Measurements from ENCODE around the gene NCAM1.
A peak's percentile ranks its signal among the peaks of the same experiment; 100 is the strongest.

The NCAM1 gene

GRCh38 chr11:113278925-113279324 is 317.7 kb downstream of the NCAM1 start:
- H3K4me3 Mint-ChIP-seq: no peak overlapping the region
- H3K27ac Mint-ChIP-seq: no peak overlapping the region
- no peaks in the 10 kb centered on the region for H3K27me3 Mint-ChIP-seq
- CTCF ChIA-PET: interaction anchor here (1.2 kb wide), 1 partner anchor 11 kb away, joined by 3 read pairs; no protein-coding TSS in a partner anchor
- no peaks in the 10 kb centered on the region for H3K36me3 Mint-ChIP-seq
- H3K9me3 Mint-ChIP-seq: no peaks in the 10 kb centered on the region
- H3K4me1 Mint-ChIP-seq: no peaks in the 10 kb centered on the region
- DNase-seq: no peak

GRCh38 chr11:113279591-113279990 is 318.4 kb downstream of the NCAM1 start:
- Mint-ChIP-seq H3K36me3 (no peaks in the 10 kb centered on the region), H3K4me3 (no peak overlapping the region), H3K9me3 (no peaks in the 10 kb centered on the region), H3K27me3 (no peaks in the 10 kb centered on the region), H3K4me1 (no peaks in the 10 kb centered on the region), H3K27ac (no peak overlapping the region)
- DNase-seq: no peak
- CTCF ChIA-PET: no interaction called here

- H3K27me3 Mint-ChIP-seq: no peaks in the 10 kb centered on the region
- no peaks in the 10 kb centered on the region for H3K4me1 Mint-ChIP-seq
- no peak overlapping the region for H3K4me3 Mint-ChIP-seq
- no peak for DNase-seq
- CTCF ChIA-PET: interaction anchor here (0.7 to 1.4 kb wide), 3 partner anchors 9 to 694 kb away, joined by 3 to 6 read pairs (median 4); no protein-coding TSS in a partner anchor
- H3K36me3 Mint-ChIP-seq: no peaks in the 10 kb centered on the region
- H3K9me3 Mint-ChIP-seq: no peaks in the 10 kb centered on the region
- no peak overlapping the region for H3K27ac Mint-ChIP-seq
These were observed 320.0 kb downstream of the NCAM1 start for GRCh38 chr11:113281052-113281725.

GRCh38 chr11:113282898-113283437 is 321.7 kb downstream of the NCAM1 start:
- Mint-ChIP-seq H3K4me1 (no peaks in the 10 kb centered on the region), H3K27ac (no peak overlapping the region), H3K36me3 (no peaks in the 10 kb centered on the region), H3K4me3 (no peak overlapping the region), H3K9me3 (no peaks in the 10 kb centered on the region), H3K27me3 (no peaks in the 10 kb centered on the region)
- DNase-seq: no peak
- CTCF ChIA-PET: interaction anchor here (0.8 kb wide), 2 partner anchors 39 to 1166 kb away, joined by 3 read pairs; no protein-coding TSS in a partner anchor

GRCh38 chr11:113283881-113284280 is 322.7 kb downstream of the NCAM1 start:
- H3K4me3 Mint-ChIP-seq: no peak overlapping the region
- no peaks in the 10 kb centered on the region for H3K9me3 Mint-ChIP-seq
- H3K27me3 Mint-ChIP-seq: no peaks in the 10 kb centered on the region
- H3K4me1 Mint-ChIP-seq: no peaks in the 10 kb centered on the region
- no peak overlapping the region for H3K27ac Mint-ChIP-seq
- no peaks in the 10 kb centered on the region for H3K36me3 Mint-ChIP-seq
- CTCF ChIA-PET: no interaction called here
- DNase-seq: no peak

GRCh38 chr11:113286009-113286408 is 324.8 kb downstream of the NCAM1 start:
- Mint-ChIP-seq H3K4me3 (no peak overlapping the region), H3K9me3 (no peaks in the 10 kb centered on the region), H3K36me3 (no peaks in the 10 kb centered on the region), H3K4me1 (no peaks in the 10 kb centered on the region), H3K27ac (no peak overlapping the region), H3K27me3 (no peaks in the 10 kb centered on the region)
- DNase-seq: no peak
- CTCF ChIA-PET: interaction anchor here (1.5 kb wide), 1 partner anchor 697 kb away, joined by 3 read pairs; no protein-coding TSS in a partner anchor

GRCh38 chr11:113286509-113287497 is 325.6 kb downstream of the NCAM1 start:
- H3K9me3 Mint-ChIP-seq: no peaks in the 10 kb centered on the region
- no peaks in the 10 kb centered on the region for H3K36me3 Mint-ChIP-seq
- H3K4me3 Mint-ChIP-seq: no peak overlapping the region
- CTCF ChIA-PET: interaction anchor here (0.7 to 4.4 kb wide), 2 partner anchors 80 to 699 kb away, joined by 3 to 60 read pairs; no protein-coding TSS in a partner anchor
- no peaks in the 10 kb centered on the region for H3K27me3 Mint-ChIP-seq
- H3K4me1 Mint-ChIP-seq: no peaks in the 10 kb centered on the region
- no peak for DNase-seq
- peak overlapping the region; percentile 4 for H3K27ac Mint-ChIP-seq

- CTCF ChIA-PET: interaction anchor here (1.3 to 4.4 kb wide), 3 partner anchors 456 to 700 kb away, joined by 3 to 60 read pairs (median 21); no protein-coding TSS in a partner anchor
- no peaks in the 10 kb centered on the region for H3K9me3 Mint-ChIP-seq
- H3K4me1 Mint-ChIP-seq: no peaks in the 10 kb centered on the region
- H3K27me3 Mint-ChIP-seq: no peaks in the 10 kb centered on the region
- no peak overlapping the region for H3K27ac Mint-ChIP-seq
- no peaks in the 10 kb centered on the region for H3K36me3 Mint-ChIP-seq
- DNase-seq: no peak
- H3K4me3 Mint-ChIP-seq: no peak overlapping the region
These were observed 326.6 kb downstream of the NCAM1 start for GRCh38 chr11:113287801-113288200.

- no peak overlapping the region for H3K4me3 Mint-ChIP-seq
- no peaks in the 10 kb centered on the region for H3K9me3 Mint-ChIP-seq
- no peaks in the 10 kb centered on the region for H3K36me3 Mint-ChIP-seq
- H3K27ac Mint-ChIP-seq: no peak overlapping the region
- no peaks in the 10 kb centered on the region for H3K27me3 Mint-ChIP-seq
- CTCF ChIA-PET: interaction anchor here (0.6 to 4.4 kb wide), 7 partner anchors 8 to 703 kb away, joined by 3 to 60 read pairs (median 5); no protein-coding TSS in a partner anchor
- DNase-seq: no peak
- no peaks in the 10 kb centered on the region for H3K4me1 Mint-ChIP-seq
These were observed 327.2 kb downstream of the NCAM1 start for GRCh38 chr11:113288286-113288863.

- CTCF ChIA-PET: interaction anchor here (0.7 to 4.4 kb wide), 28 partner anchors 8 to 1175 kb away, joined by 3 to 60 read pairs (median 4); no protein-coding TSS in a partner anchor
- Mint-ChIP-seq H3K9me3 (no peaks in the 10 kb centered on the region), H3K4me3 (no peak overlapping the region), H3K36me3 (no peaks in the 10 kb centered on the region), H3K27me3 (no peaks in the 10 kb centered on the region), H3K4me1 (no peaks in the 10 kb centered on the region), H3K27ac (no peak overlapping the region)
- DNase-seq: peak; percentile 70
These were observed 328.4 kb downstream of the NCAM1 start for GRCh38 chr11:113289431-113290187.

GRCh38 chr11:113293936-113294335 is 332.7 kb downstream of the NCAM1 start:
- H3K4me1 Mint-ChIP-seq: no peaks in the 10 kb centered on the region
- no peaks in the 10 kb centered on the region for H3K9me3 Mint-ChIP-seq
- no peak overlapping the region for H3K4me3 Mint-ChIP-seq
- no peak overlapping the region for H3K27ac Mint-ChIP-seq
- DNase-seq: no peak
- no peaks in the 10 kb centered on the region for H3K36me3 Mint-ChIP-seq
- H3K27me3 Mint-ChIP-seq: no peaks in the 10 kb centered on the region
- CTCF ChIA-PET: no interaction called here

GRCh38 chr11:113295993-113296392 is 334.8 kb downstream of the NCAM1 start:
- Mint-ChIP-seq H3K9me3 (no peaks in the 10 kb centered on the region), H3K36me3 (no peaks in the 10 kb centered on the region), H3K27me3 (peaks cover 4% of the 10 kb centered on the region), H3K27ac (no peak overlapping the region), H3K4me1 (no peaks in the 10 kb centered on the region), H3K4me3 (no peak overlapping the region)
- DNase-seq: no peak
- CTCF ChIA-PET: interaction anchor here (0.8 to 1.2 kb wide), 2 partner anchors 8 to 9 kb away, joined by 3 read pairs; no protein-coding TSS in a partner anchor
